ENCODE data around the gene LRP4.
A peak's percentile ranks its signal among the peaks of the same experiment; 100 is the strongest.

Gene LRP4

GRCh38 chr11:46846510-46846830 lies 71.9 kb downstream of the LRP4 start:
- DNase-seq (ENCODE audit: low read depth in 2 of 2, low spot score in 1 of 2): no peak

- peak; percentile 67 to 74 for DNase-seq (ENCODE audit: low read depth in 2 of 2, low spot score in 1 of 2)
These were observed 72.4 kb downstream of the LRP4 start, which contains the start of gene CKAP5 for GRCh38 chr11:46845740-46846509. Gene CKAP5, minus strand, starts transcription at chr11:46846280. Its CDS starts 25,049 bp downstream, at chr11:46821231.

GRCh38 chr11:46845440-46845739 lies 73.0 kb downstream of the LRP4 start:
- no peak for DNase-seq (ENCODE audit: low read depth in 2 of 2, low spot score in 1 of 2)

GRCh38 chr11:46840116-46840515 lies 78.2 kb downstream of the LRP4 start:
- DNase-seq (ENCODE audit: low read depth in 2 of 2, low spot score in 1 of 2): no peak

GRCh38 chr11:46838501-46838900 lies 79.8 kb downstream of the LRP4 start:
- no peak for DNase-seq (ENCODE audit: low read depth in 2 of 2, low spot score in 1 of 2)

GRCh38 chr11:46837860-46838259 lies 80.5 kb downstream of the LRP4 start:
- no peak for DNase-seq (ENCODE audit: low read depth in 2 of 2, low spot score in 1 of 2)

GRCh38 chr11:46836870-46837269 lies 81.5 kb downstream of the LRP4 start:
- DNase-seq (ENCODE audit: low read depth in 2 of 2, low spot score in 1 of 2): no peak

- DNase-seq (ENCODE audit: low read depth in 2 of 2, low spot score in 1 of 2): no peak
These were observed 81.9 kb downstream of the LRP4 start for GRCh38 chr11:46836431-46836830.

- DNase-seq (ENCODE audit: low read depth in 2 of 2, low spot score in 1 of 2): no peak
These were observed 82.5 kb downstream of the LRP4 start for GRCh38 chr11:46835897-46836296.

- no peak for DNase-seq (ENCODE audit: low read depth in 2 of 2, low spot score in 1 of 2)
These were observed 83.5 kb downstream of the LRP4 start for GRCh38 chr11:46834821-46835220.

- DNase-seq (ENCODE audit: low read depth in 2 of 2, low spot score in 1 of 2): no peak
These were observed 85.7 kb downstream of the LRP4 start for GRCh38 chr11:46832511-46833214.

GRCh38 chr11:46827995-46828394 lies 90.4 kb downstream of the LRP4 start:
- DNase-seq (ENCODE audit: low read depth in 2 of 2, low spot score in 1 of 2): no peak

GRCh38 chr11:46826310-46827044 lies 91.9 kb downstream of the LRP4 start:
- peak; percentile 31 to 53 for DNase-seq (ENCODE audit: low read depth in 2 of 2, low spot score in 1 of 2)

GRCh38 chr11:46808799-46809431 lies 109.4 kb downstream of the LRP4 start:
- DNase-seq (ENCODE audit: low read depth in 2 of 2, low spot score in 1 of 2): no peak
